Breast epithelium (tissue), 4 donors: ENCODE measurements around the gene BEND3. TPM values are rescaled to one million over a fixed set of nuclear protein-coding genes. Genes with fewer than 3 reads are reported as not detected.

ENCODE experiments used
- DNase-seq, 2 donors: peaks; one replicate each; pipeline ENCODE4 v3.0.0-alpha.2; 2019; ENCODE audit warnings: low spot score in 2 of 2
- H3K27ac ChIP-seq, 2 donors: fragments of 200-600 bp; sonication (generic) in 1 of 2; one replicate each; pipeline ENCODE4 v1.5.1; 2016 to 2019; ENCODE audit warnings: mild to moderate bottlenecking in 1 of 2
- H3K27me3 ChIP-seq, 2 donors: fragments of 200-600 bp; sonication (generic) in 1 of 2; one replicate each; pipeline versions ENCODE4 v1.5.1 to v1.6.0; 2017 to 2019; ENCODE audit warnings: control low read depth in 1 of 2, mild to moderate bottlenecking in 1 of 2
- H3K36me3 ChIP-seq: fragments of 200-600 bp; one replicate; pipeline ENCODE4 v1.5.1; 2019
- H3K4me1 ChIP-seq, 2 donors: fragments of 200-600 bp; sonication (generic); one replicate each; pipeline ENCODE4 v1.5.1; 2016 to 2019; ENCODE audit warnings: control low read depth in 1 of 2
- H3K4me3 ChIP-seq, 3 donors: fragments of 200-600 bp; sonication (generic); 1 replicate in 2 of 3; 2 replicates in 1 of 3; pipeline ENCODE4 v1.5.1; 2016 to 2019; ENCODE audit warnings: mild to moderate bottlenecking in 3 of 3, moderate library complexity in 2 of 3
- H3K9me3 ChIP-seq, 2 donors: fragments of 200-600 bp; sonication (generic) in 1 of 2; one replicate each; pipeline ENCODE4 v1.5.1; 2016 to 2019; ENCODE audit warnings: control low read depth in 1 of 2
- POLR2A ChIP-seq: fragments of 450-650 bp; IDR thresholded peaks from one replicate; pipeline ENCODE4 v1.6.1; 2016; ENCODE audit warnings: antibody characterized with exemption, mild to moderate bottlenecking, moderate library complexity
- POLR2AphosphoS5 ChIP-seq, 3 donors: sonication (generic); formaldehyde crosslinking; IDR thresholded peaks; one replicate each; pipeline ENCODE4 v1.6.1; 2017; ENCODE audit warnings: antibody characterized with exemption in 3 of 3
- intact Hi-C: fragments of 100-400 bp; cut with DNase I; formaldehyde crosslinking; loops from one replicate; pipeline ENCODE4 v1.15.1; 2023; ENCODE audit warnings: low total_unique reads
- total RNA-seq, 3 donors: library from RNA; depleted of rRNA; stranded (reverse); fragments of >200 nt; gene quantifications; one replicate each; pipeline ENCODE4 v1.1.0, GENCODE V29; 2016
- TF ChIP-seq, protein P1 (sequence below), 3 donors: fragments of 450-650 bp; IDR thresholded peaks; one replicate each; pipeline ENCODE4 v1.5.1; 2016 to 2017; ENCODE audit warnings: antibody characterized with exemption in 3 of 3, mild to moderate bottlenecking in 3 of 3, moderate library complexity in 3 of 3

The BEND3 gene
- total RNA-seq, 3 donors from 2014 or later, result 0.96 to 3.6 (median 2.5) TPM

DNA sequence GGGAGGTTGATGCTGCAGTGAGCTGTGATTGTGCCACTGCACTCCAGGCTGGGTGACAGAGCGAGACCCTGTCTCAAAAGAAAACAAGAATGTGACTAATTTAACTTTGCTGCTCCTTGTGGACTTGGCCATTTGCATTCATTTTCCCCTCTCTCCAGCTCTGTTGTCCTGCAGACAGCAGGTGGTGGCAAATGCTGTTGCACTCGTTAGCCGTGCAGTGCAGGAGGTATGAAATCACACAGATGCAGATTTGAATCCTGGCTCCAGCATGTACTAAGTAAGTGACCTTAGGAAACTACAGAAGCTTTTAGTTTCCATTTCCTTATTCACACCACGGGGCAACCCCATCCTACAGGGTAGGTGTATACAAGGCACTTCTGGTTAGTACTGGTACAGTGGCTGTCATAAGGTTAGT, 9.6 kb upstream of the BEND3 start:
- DNase-seq, result no peak
- no peaks in the 10 kb centered on the region for H3K4me1 ChIP-seq
- H3K36me3 ChIP-seq, result no peaks in the 10 kb centered on the region
- H3K9me3 ChIP-seq, result no peaks in the 10 kb centered on the region
- H3K4me3 ChIP-seq, result no peak overlapping the region
- no peak overlapping the region for H3K27ac ChIP-seq
- TF ChIP-seq, protein P1, sequence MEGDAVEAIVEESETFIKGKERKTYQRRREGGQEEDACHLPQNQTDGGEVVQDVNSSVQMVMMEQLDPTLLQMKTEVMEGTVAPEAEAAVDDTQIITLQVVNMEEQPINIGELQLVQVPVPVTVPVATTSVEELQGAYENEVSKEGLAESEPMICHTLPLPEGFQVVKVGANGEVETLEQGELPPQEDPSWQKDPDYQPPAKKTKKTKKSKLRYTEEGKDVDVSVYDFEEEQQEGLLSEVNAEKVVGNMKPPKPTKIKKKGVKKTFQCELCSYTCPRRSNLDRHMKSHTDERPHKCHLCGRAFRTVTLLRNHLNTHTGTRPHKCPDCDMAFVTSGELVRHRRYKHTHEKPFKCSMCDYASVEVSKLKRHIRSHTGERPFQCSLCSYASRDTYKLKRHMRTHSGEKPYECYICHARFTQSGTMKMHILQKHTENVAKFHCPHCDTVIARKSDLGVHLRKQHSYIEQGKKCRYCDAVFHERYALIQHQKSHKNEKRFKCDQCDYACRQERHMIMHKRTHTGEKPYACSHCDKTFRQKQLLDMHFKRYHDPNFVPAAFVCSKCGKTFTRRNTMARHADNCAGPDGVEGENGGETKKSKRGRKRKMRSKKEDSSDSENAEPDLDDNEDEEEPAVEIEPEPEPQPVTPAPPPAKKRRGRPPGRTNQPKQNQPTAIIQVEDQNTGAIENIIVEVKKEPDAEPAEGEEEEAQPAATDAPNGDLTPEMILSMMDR (IDR thresholded peaks at IDR 0.05), result no peak
- TF ChIP-seq POLR2AphosphoS5 (IDR thresholded peaks at IDR 0.05), result no peak
- no peaks in the 10 kb centered on the region for H3K27me3 ChIP-seq
- intact Hi-C loops, result no loop called here

DNA sequence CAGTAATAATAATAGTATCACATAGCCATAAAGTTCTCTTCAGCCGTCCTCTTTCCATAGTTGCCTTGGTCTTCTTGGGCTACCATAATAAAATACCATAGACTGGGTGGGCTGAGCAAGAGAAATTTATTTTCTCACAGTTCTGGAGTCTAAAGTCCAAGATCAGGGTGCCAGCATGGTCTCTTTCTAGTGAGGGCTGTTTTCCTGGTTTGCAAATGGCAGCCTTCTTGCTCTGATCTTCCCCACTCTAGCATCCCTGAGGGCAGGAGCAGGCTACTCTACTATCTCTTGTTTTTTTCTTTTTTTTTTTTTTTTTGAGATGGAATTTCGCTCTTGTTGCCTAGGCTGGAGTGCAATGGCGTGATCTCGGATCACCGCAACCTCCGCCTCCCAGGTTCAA, 8.2 kb upstream of the BEND3 start:
- Histone ChIP-seq H3K27me3 (no peaks in the 10 kb centered on the region), H3K27ac (no peak overlapping the region), H3K9me3 (no peaks in the 10 kb centered on the region), H3K36me3 (no peaks in the 10 kb centered on the region), H3K4me1 (no peaks in the 10 kb centered on the region), H3K4me3 (no peak overlapping the region)
- intact Hi-C loops, result no loop called here
- TF ChIP-seq POLR2A (no peak), POLR2AphosphoS5 (IDR thresholded peaks at IDR 0.05) (no peak)
- TF ChIP-seq, protein P1 (IDR thresholded peaks at IDR 0.05), result no peak
- DNase-seq, result no peak

DNA sequence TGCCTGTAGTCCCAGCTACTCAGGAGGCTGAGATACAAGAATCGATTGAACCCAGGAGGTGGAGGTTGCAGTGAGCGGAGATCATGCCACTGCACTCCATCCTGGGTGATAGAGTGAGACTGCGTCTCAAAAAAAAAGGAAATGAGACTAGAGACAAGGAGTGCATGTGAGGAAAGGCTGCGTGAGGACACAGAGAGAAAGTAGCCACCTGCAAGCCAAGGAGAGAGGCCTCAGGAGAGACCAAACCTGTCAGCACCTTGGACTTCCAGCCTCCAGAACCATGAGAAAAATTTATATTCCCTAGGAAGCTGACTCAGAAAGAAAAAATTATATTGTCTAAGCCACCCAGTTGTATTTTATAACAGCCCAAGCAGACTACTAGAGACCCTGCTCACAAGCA, 7.4 kb upstream of the BEND3 start:
- intact Hi-C loops, result no loop called here
- Histone ChIP-seq H3K9me3 (no peaks in the 10 kb centered on the region), H3K36me3 (no peaks in the 10 kb centered on the region)

DNA sequence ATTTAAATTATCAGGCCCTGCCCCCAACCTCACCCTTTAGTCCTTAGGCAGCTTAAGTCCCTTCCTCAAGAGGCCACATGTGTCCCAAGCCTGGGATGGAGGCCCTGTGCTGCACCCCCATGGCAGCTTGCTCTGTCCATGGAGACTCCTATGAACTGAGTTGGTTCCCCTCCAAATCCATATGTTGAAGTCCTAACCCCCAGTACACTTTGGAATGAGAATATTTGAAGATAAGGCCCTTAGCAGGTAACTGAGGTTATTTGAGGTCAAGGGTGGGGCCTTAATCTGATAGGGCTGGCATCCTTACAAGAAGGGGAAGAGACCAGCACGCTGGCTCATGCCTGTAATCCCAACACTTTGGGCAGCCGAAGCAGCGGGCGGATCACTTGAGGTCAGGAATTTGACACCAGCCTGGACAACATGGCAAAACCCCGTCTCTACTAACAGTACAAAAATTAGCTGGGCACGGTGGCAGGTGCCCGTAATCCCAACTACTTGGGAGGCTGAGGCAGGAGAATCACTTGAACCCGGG, 6.7 kb upstream of the BEND3 start:
- Histone ChIP-seq H3K4me1 (no peaks in the 10 kb centered on the region), H3K27me3 (no peaks in the 10 kb centered on the region), H3K4me3 (no peak overlapping the region), H3K36me3 (no peaks in the 10 kb centered on the region), H3K9me3 (no peaks in the 10 kb centered on the region), H3K27ac (no peak overlapping the region)
- DNase-seq, result no peak
- intact Hi-C loops, result no loop called here
- TF ChIP-seq POLR2AphosphoS5 (IDR thresholded peaks at IDR 0.05), result no peak
- TF ChIP-seq, protein P1 (IDR thresholded peaks at IDR 0.05), result no peak
- no peak for TF ChIP-seq POLR2A

More for the DNA sequence above, 7.4 kb upstream of the BEND3 start:
- DNase-seq, result no peak
- no peak overlapping the region for H3K27ac ChIP-seq
- TF ChIP-seq POLR2AphosphoS5 (IDR thresholded peaks at IDR 0.05) (no peak), POLR2A (no peak)
- TF ChIP-seq, protein P1 (IDR thresholded peaks at IDR 0.05), result no peak
- no peaks in the 10 kb centered on the region for H3K4me1 ChIP-seq
- no peaks in the 10 kb centered on the region for H3K27me3 ChIP-seq
- H3K4me3 ChIP-seq, result no peak overlapping the region

DNA sequence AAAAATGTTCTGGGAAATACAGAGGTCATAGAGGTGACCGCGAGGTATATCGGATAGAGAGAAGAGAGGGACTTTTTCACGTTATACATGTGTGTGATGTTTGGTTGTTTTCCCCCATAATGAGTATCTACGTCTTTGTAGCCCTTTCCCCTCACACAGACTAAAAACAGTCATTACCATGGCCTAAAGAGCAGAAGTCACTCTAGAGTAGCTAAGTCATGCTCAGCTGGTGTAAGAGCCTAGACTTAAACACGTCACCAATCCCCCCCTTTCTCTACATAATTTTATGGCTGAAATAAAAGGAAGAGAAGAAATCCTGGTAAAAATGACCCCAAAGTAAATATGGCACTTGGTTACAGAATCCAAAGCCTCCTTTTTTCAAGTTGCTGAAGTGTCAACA, 6.0 kb upstream of the BEND3 start:
- no peaks in the 10 kb centered on the region for H3K4me1 ChIP-seq
- H3K27me3 ChIP-seq, result no peaks in the 10 kb centered on the region
- H3K27ac ChIP-seq, result no peak overlapping the region
- DNase-seq, result no peak
- TF ChIP-seq, protein P1 (IDR thresholded peaks at IDR 0.05), result no peak
- no peak for TF ChIP-seq POLR2AphosphoS5 (IDR thresholded peaks at IDR 0.05)
- TF ChIP-seq POLR2A, result no peak
- intact Hi-C loops, result no loop called here
- H3K9me3 ChIP-seq, result no peaks in the 10 kb centered on the region
- H3K36me3 ChIP-seq, result no peaks in the 10 kb centered on the region
- H3K4me3 ChIP-seq, result no peak overlapping the region
